ENCODE results near the gene APH1B. TPM values are rescaled to one million over a fixed set of nuclear protein-coding genes. Genes with fewer than 3 reads are reported as not detected.

The APH1B gene
- total RNA-seq, 4 donors from 2014 or later = 22.9 to 35.3 (median 27.8) TPM

DNA sequence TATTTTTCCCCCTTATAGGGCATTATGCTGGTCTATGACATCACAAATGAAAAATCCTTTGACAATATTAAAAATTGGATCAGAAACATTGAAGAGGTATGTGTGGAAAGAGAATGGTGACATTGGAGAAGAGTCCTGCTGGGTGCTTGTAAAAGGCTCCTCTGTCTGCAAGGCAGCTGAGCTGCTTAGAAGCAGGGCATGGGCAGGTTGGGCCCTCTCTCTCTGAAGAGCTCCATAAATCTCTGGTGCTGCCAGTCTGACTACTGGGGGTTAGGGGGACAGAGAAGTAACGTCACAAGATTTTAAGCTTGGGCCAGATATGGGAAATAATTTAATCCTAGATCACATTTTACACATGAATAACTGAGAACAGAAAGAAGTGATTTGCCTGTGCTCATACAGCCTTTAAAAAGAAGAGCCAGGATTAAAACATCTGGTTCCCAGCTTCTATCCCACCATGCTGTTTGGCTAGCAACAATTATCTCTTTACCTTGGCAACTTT, 21.9 kb upstream of the APH1B start:
- Histone ChIP-seq H3K27me3 (no peaks in the 10 kb centered on the region), H3K27ac (no peak overlapping the region), H3K9me3 (no peaks in the 10 kb centered on the region), H3K36me3 (no peaks in the 10 kb centered on the region), H3K4me3 (replicated peaks in 1 of 3) (no peak overlapping the region), H3K4me1 (no peaks in the 10 kb centered on the region)
- no peak for DNase-seq
- intact Hi-C loops (cut with DNase I) = no loop called here
- TF ChIP-seq, protein P1, sequence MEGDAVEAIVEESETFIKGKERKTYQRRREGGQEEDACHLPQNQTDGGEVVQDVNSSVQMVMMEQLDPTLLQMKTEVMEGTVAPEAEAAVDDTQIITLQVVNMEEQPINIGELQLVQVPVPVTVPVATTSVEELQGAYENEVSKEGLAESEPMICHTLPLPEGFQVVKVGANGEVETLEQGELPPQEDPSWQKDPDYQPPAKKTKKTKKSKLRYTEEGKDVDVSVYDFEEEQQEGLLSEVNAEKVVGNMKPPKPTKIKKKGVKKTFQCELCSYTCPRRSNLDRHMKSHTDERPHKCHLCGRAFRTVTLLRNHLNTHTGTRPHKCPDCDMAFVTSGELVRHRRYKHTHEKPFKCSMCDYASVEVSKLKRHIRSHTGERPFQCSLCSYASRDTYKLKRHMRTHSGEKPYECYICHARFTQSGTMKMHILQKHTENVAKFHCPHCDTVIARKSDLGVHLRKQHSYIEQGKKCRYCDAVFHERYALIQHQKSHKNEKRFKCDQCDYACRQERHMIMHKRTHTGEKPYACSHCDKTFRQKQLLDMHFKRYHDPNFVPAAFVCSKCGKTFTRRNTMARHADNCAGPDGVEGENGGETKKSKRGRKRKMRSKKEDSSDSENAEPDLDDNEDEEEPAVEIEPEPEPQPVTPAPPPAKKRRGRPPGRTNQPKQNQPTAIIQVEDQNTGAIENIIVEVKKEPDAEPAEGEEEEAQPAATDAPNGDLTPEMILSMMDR (IDR thresholded peaks at IDR 0.05) = no peak
- no peak for TF ChIP-seq POLR2A (IDR thresholded peaks at IDR 0.05)
- WGBS, 2 donors = 89 to 94% methylated on average over 1 of the region's 1 CpG

- Histone ChIP-seq H3K4me1 (no peaks in the 10 kb centered on the region), H3K27ac (no peak overlapping the region), H3K36me3 (no peaks in the 10 kb centered on the region), H3K4me3 (replicated peaks in 1 of 3) (no peak overlapping the region), H3K9me3 (no peaks in the 10 kb centered on the region), H3K27me3 (no peaks in the 10 kb centered on the region)
- TF ChIP-seq, protein P1 (IDR thresholded peaks at IDR 0.05) = no peak
- TF ChIP-seq POLR2A (IDR thresholded peaks at IDR 0.05) = no peak
- intact Hi-C loops (cut with DNase I) = no loop called here
- no peak for DNase-seq
- WGBS, 2 donors = 67 to 73% methylated on average over 5 of the region's 5 CpGs
Measured at GRCh38 chr15:63256433-63257274, 20.8 kb upstream of the APH1B start.

GRCh38 chr15:63258658-63259057, 18.7 kb upstream of the APH1B start:
- H3K9me3 ChIP-seq = no peaks in the 10 kb centered on the region
- no peaks in the 10 kb centered on the region for H3K4me1 ChIP-seq
- DNase-seq = no peak
- no peak overlapping the region for H3K27ac ChIP-seq
- no peak for TF ChIP-seq POLR2A (IDR thresholded peaks at IDR 0.05)
- TF ChIP-seq, protein P1 (IDR thresholded peaks at IDR 0.05) = no peak
- no peaks in the 10 kb centered on the region for H3K36me3 ChIP-seq
- H3K27me3 ChIP-seq = no peaks in the 10 kb centered on the region
- intact Hi-C loops (cut with DNase I) = no loop called here
- 94 to 96% methylated on average over 2 of the region's 2 CpGs for WGBS, 2 donors
- H3K4me3 ChIP-seq (replicated peaks in 1 of 3) = no peak overlapping the region

DNA sequence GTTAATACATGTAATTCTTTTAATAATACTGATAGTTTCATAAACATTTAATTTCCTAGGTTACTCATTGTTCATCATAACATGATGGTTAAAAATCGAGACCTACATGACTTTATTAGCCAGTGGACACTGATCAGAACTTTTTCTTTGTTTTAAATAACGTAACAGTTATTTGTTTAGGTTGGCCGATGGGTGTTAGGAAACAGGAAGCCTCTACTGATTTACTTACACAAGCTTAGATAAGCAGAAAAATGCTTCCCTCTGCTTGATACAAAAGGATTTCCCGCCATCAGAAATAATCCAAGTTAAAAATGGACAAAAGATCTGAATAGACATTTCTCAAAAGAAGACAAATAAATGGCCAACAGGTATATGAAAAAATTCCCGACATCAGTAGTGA, 16.6 kb upstream of the APH1B start:
- no peaks in the 10 kb centered on the region for H3K27me3 ChIP-seq
- no peak for DNase-seq
- no peaks in the 10 kb centered on the region for H3K4me1 ChIP-seq
- intact Hi-C loops (cut with DNase I) = no loop called here
- no peak for TF ChIP-seq POLR2A (IDR thresholded peaks at IDR 0.05)
- TF ChIP-seq, protein P1 (IDR thresholded peaks at IDR 0.05) = no peak
- no peak overlapping the region for H3K27ac ChIP-seq
- no peak overlapping the region for H3K4me3 ChIP-seq (replicated peaks in 1 of 3)
- no peaks in the 10 kb centered on the region for H3K36me3 ChIP-seq
- WGBS, 2 donors = 82 to 84% methylated on average over 5 of the region's 5 CpGs
- no peaks in the 10 kb centered on the region for H3K9me3 ChIP-seq

- no peaks in the 10 kb centered on the region for H3K9me3 ChIP-seq
- H3K27me3 ChIP-seq = no peaks in the 10 kb centered on the region
- no peaks in the 10 kb centered on the region for H3K36me3 ChIP-seq
- no peak for DNase-seq
- intact Hi-C loops (cut with DNase I) = no loop called here
- H3K4me3 ChIP-seq (replicated peaks in 1 of 3) = no peak overlapping the region
- TF ChIP-seq POLR2A (IDR thresholded peaks at IDR 0.05) = no peak
- TF ChIP-seq, protein P1 (IDR thresholded peaks at IDR 0.05) = no peak
- H3K4me1 ChIP-seq = no peaks in the 10 kb centered on the region
- no peak overlapping the region for H3K27ac ChIP-seq
Measured at GRCh38 chr15:63261311-63261710, 16.1 kb upstream of the APH1B start.

All from thyroid gland (tissue), 4 donors.